Thyroid gland (tissue), 4 donors: ENCODE data around the gene SLMAP. TPM values are rescaled to one million over a fixed set of nuclear protein-coding genes. Genes with fewer than 3 reads are reported as not detected.
A peak's percentile ranks its signal among the peaks of the same experiment; 100 is the strongest.

ENCODE experiments used
- DNase-seq, 2 donors: peaks; one replicate each; pipeline ENCODE4 v3.0.0-alpha.2; 2019
- H3K27ac ChIP-seq, 3 donors: fragments of 200-600 bp; sonication (generic); 1 replicate in 2 of 3; 2 replicates in 1 of 3; pipeline ENCODE4 v1.5.1; 2016 to 2019; ENCODE audit warnings: mild to moderate bottlenecking in 1 of 3, moderate library complexity in 1 of 3
- H3K27me3 ChIP-seq: fragments of 200-600 bp; sonication (generic); one replicate; pipeline ENCODE4 v1.5.1; 2019
- H3K36me3 ChIP-seq, 2 donors: fragments of 200-600 bp; sonication (generic); one replicate each; pipeline ENCODE4 v1.5.1; 2016 to 2019
- H3K4me1 ChIP-seq, 2 donors: fragments of 200-600 bp; sonication (generic); one replicate each; pipeline ENCODE4 v1.5.1; 2017 to 2019
- H3K4me3 ChIP-seq, 3 donors: fragments of 200-600 bp; sonication (generic); replicated peaks in 1 of 3; 1 replicate in 2 of 3; 2 replicates in 1 of 3; pipeline ENCODE4 v1.5.1; 2016; ENCODE audit warnings: mild to moderate bottlenecking in 1 of 3
- H3K9me3 ChIP-seq: fragments of 200-600 bp; sonication (generic); one replicate; pipeline ENCODE4 v1.5.1; 2017
- POLR2A ChIP-seq, 2 donors: fragments of 450-650 bp; IDR thresholded peaks; one replicate each; pipeline ENCODE4 v1.6.1; 2017; ENCODE audit warnings: antibody characterized with exemption in 2 of 2, mild to moderate bottlenecking in 2 of 2, moderate library complexity in 1 of 2
- WGBS, 2 donors: methylation state at CpG; one replicate each; pipeline ENCODE4 v1.1.5; 2017; 5-methylcytosine and 5-hydroxymethylcytosine counted together
- intact Hi-C: fragments of 100-400 bp; cut with DNase I; formaldehyde crosslinking; loops from one replicate; pipeline ENCODE4 v1.15.1; 2023
- total RNA-seq, 4 donors: library from RNA; depleted of rRNA; stranded (reverse); fragments of >200 nt; gene quantifications; one replicate each; pipeline ENCODE4 v1.2.3, GENCODE V29; 2016
- TF ChIP-seq, protein P1 (sequence below), 6 experiments: fragments of 200-600 bp in 3 of 6; fragments of 450-650 bp in 3 of 6; sonication (generic) in 3 of 6; IDR thresholded peaks; one replicate each; pipeline ENCODE4 v1.5.1; 2016 to 2019; ENCODE audit warnings: antibody characterized with exemption in 6 of 6, mild to moderate bottlenecking in 2 of 6, inconsistent platforms in 1 of 6, moderate library complexity in 1 of 6

Gene SLMAP
- total RNA-seq, 4 donors from 2014 or later: 79.7 to 89.4 (median 83.4) TPM

DNA sequence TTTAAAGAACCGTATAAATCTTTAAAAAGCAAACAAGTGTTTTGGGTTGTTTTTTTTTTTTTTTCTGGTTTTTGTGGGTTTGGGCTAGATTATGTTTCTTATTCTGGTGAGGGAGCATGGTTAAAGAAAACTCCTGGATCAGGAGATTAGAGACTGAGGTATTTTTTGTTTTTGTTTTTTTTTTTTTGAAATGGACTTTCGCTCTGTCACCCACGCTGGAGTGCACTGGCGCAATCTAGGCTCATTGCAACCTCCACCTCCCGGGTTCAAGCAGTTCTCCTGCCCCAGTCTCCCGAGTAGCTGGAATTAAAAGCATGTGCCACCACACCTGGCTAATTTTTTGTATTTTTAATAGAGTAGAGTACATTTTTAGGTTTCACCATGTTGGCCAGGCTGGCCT, 95.2 kb downstream of the SLMAP start:
- TF ChIP-seq, protein P1, sequence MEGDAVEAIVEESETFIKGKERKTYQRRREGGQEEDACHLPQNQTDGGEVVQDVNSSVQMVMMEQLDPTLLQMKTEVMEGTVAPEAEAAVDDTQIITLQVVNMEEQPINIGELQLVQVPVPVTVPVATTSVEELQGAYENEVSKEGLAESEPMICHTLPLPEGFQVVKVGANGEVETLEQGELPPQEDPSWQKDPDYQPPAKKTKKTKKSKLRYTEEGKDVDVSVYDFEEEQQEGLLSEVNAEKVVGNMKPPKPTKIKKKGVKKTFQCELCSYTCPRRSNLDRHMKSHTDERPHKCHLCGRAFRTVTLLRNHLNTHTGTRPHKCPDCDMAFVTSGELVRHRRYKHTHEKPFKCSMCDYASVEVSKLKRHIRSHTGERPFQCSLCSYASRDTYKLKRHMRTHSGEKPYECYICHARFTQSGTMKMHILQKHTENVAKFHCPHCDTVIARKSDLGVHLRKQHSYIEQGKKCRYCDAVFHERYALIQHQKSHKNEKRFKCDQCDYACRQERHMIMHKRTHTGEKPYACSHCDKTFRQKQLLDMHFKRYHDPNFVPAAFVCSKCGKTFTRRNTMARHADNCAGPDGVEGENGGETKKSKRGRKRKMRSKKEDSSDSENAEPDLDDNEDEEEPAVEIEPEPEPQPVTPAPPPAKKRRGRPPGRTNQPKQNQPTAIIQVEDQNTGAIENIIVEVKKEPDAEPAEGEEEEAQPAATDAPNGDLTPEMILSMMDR (IDR thresholded peaks at IDR 0.05): no peak
- TF ChIP-seq POLR2A (IDR thresholded peaks at IDR 0.05): no peak
- no peak for DNase-seq
- Histone ChIP-seq H3K36me3 (no peaks in the 10 kb centered on the region), H3K4me3 (no peak overlapping the region), H3K4me1 (peaks cover 5 to 8% of the 10 kb centered on the region in 2 donors), H3K9me3 (no peaks in the 10 kb centered on the region), H3K27ac (no peak overlapping the region), H3K27me3 (no peaks in the 10 kb centered on the region)
- intact Hi-C loops: no loop called here
- WGBS, 2 donors: 94 to 96% methylated on average over 6 of the region's 6 CpGs

DNA sequence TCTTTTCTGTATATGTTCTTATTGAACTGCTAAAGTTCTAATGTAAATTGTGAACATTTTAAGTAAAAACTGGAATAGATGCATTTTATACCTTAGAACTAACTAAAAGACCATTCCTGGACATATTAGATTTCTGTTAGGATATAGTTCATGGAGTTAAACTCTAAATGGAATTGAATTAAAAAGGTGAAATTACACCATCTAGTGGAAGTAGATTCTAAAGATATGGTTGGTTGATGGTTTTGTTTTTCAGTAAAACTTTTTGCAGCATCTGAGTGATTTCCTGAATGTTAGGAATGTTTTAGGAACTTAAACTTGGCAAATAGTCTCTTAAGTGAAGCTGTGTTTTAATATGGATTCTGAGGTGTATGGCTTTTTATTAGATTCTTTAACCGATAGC, 96.8 kb downstream of the SLMAP start:
- intact Hi-C loops: no loop called here
- DNase-seq: no peak
- Histone ChIP-seq H3K36me3 (no peaks in the 10 kb centered on the region), H3K4me1 (peaks cover 5 to 8% of the 10 kb centered on the region in 2 donors), H3K4me3 (no peak overlapping the region), H3K27ac (peak overlapping the region in 2 of 3 donors; percentile 26 to 60), H3K9me3 (no peaks in the 10 kb centered on the region), H3K27me3 (no peaks in the 10 kb centered on the region)
- 93 to 95% methylated on average over 1 of the region's 1 CpG for WGBS, 2 donors
- TF ChIP-seq POLR2A (IDR thresholded peaks at IDR 0.05): no peak
- TF ChIP-seq, protein P1 (IDR thresholded peaks at IDR 0.05): peak in 5 of 6 experiments; percentile 9 to 70 (median 50)

DNA sequence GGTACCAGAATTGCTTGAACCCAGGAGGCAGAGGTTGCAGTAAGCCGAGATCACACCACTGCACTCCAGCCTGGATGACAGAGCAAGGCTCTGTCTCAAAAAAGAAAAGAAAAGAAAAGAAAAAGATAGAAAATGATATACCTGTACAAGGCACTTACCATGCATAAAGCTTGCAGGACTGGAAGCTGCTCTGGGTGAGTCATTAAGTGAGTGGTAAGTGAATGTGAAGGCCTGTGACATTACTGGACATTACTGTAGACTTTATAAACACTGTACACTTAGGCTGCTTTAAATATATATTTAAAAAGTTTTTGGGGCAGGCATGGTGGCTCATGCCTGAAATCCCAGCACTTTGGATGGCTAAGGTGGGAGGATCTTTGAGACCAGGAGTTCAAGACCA, 99.2 kb downstream of the SLMAP start:
- DNase-seq: no peak
- H3K4me3 ChIP-seq: no peak overlapping the region
- peaks cover 5 to 8% of the 10 kb centered on the region in 2 donors for H3K4me1 ChIP-seq
- H3K9me3 ChIP-seq: no peaks in the 10 kb centered on the region
- no peak overlapping the region for H3K27ac ChIP-seq
- WGBS, 2 donors: 85 to 97% methylated on average over 1 of the region's 1 CpG
- TF ChIP-seq POLR2A (IDR thresholded peaks at IDR 0.05): no peak
- TF ChIP-seq, protein P1 (IDR thresholded peaks at IDR 0.05): no peak
- no peaks in the 10 kb centered on the region for H3K27me3 ChIP-seq
- intact Hi-C loops: no loop called here
- H3K36me3 ChIP-seq: peaks cover 0 to 5% of the 10 kb centered on the region in 2 donors

DNA sequence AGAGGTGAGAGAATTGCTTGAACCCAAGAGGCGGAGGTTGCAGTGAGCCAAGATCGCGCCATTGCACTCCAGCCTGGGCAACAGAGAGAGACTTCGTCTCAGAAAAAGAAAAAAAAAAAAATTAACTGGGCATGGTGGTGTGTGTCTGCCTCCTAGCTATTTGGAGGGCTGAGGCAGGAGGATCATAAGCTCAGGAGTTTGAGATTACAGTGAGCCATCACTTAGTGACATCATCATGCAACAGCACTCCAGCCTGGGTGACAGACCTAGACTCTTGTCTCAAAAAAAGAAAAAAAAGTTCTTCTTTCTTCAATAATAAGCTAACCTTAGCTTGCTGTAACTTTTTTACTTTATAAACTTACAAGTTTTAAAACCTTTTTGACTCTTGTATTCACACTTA, 99.8 kb downstream of the SLMAP start:
- peaks cover 5 to 8% of the 10 kb centered on the region in 2 donors for H3K4me1 ChIP-seq
- no peak for DNase-seq
- TF ChIP-seq POLR2A (IDR thresholded peaks at IDR 0.05): no peak
- TF ChIP-seq, protein P1 (IDR thresholded peaks at IDR 0.05): no peak
- intact Hi-C loops: no loop called here
- H3K27ac ChIP-seq: no peak overlapping the region
- H3K27me3 ChIP-seq: no peaks in the 10 kb centered on the region
- 91 to 94% methylated on average over 4 of the region's 4 CpGs for WGBS, 2 donors
- H3K9me3 ChIP-seq: no peaks in the 10 kb centered on the region
- peaks cover 0 to 5% of the 10 kb centered on the region in 2 donors for H3K36me3 ChIP-seq
- no peak overlapping the region for H3K4me3 ChIP-seq

DNA sequence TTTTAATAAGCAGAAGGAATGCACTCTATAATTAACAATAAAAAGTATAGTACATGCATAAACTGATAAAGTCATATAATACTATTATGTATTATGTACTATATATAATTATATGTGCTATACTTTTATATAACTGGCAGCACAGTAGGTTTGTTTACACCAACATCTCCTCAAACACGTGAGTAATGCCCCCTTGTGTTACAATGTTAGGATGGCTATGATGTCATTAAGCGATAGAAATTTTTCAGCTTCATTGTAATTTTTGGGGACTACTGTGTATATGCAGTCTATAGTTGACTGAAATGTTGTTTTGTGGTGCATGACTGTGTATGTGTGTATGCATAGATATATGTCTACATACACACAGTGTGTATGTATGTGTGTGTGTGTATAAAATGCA, 100.6 kb downstream of the SLMAP start:
- Histone ChIP-seq H3K27me3 (no peaks in the 10 kb centered on the region), H3K27ac (no peak overlapping the region), H3K4me3 (no peak overlapping the region), H3K4me1 (peaks cover 5 to 8% of the 10 kb centered on the region in 2 donors), H3K9me3 (no peaks in the 10 kb centered on the region), H3K36me3 (peaks cover 0 to 5% of the 10 kb centered on the region in 2 donors)
- TF ChIP-seq POLR2A (IDR thresholded peaks at IDR 0.05): no peak
- TF ChIP-seq, protein P1 (IDR thresholded peaks at IDR 0.05): no peak
- intact Hi-C loops: no loop called here
- no peak for DNase-seq
- WGBS, 2 donors: 76 to 79% methylated on average over 2 of the region's 2 CpGs
